Kidney (tissue), 14 donors: ENCODE results near the gene ATXN7L1. TPM values are rescaled to one million over a fixed set of nuclear protein-coding genes. Genes with fewer than 3 reads are reported as not detected.

Source experiments
- DNase-seq, 5 donors: peaks; one replicate each; pipeline ENCODE4 v3.0.0-alpha.2; 2013 to 2020
- FAIRE-seq: peaks from 2 replicates; lab custom pipeline; 2012; peaks lifted over from hg19 to GRCh38; lab: Jason Lieb, UNC
- H3K27ac ChIP-seq, 2 donors: one replicate each; pipeline ENCODE4 v1.7.0; 2013; ENCODE audit warnings: low read depth in 2 of 2, low read length in 2 of 2, inconsistent platforms in 1 of 2
- H3K27me3 ChIP-seq: one replicate; pipeline ENCODE4 v1.7.1; 2013; ENCODE audit warnings: low read length, inconsistent platforms; ENCODE audit not compliant: control insufficient read depth, insufficient read depth
- H3K36me3 ChIP-seq, 3 donors: one replicate each; pipeline versions ENCODE4 v1.7.0 to v1.7.1; 2013; ENCODE audit warnings: low read length in 3 of 3, control low read depth in 1 of 3, inconsistent platforms in 1 of 3; ENCODE audit not compliant: insufficient read depth in 3 of 3, control insufficient read depth in 2 of 3
- H3K4me1 ChIP-seq, 3 donors: one replicate each; pipeline versions ENCODE4 v1.7.0 to v1.7.1; 2013; ENCODE audit warnings: low read length in 3 of 3, inconsistent platforms in 1 of 3, low read depth in 1 of 3; ENCODE audit not compliant: control insufficient read depth in 2 of 3, insufficient read depth in 2 of 3
- H3K4me3 ChIP-seq, 3 donors: one replicate each; pipeline versions ENCODE4 v1.7.0 to v1.8.1; 2013; ENCODE audit warnings: low read length in 3 of 3, control low read depth in 1 of 3, inconsistent platforms in 1 of 3
- H3K9ac ChIP-seq, 3 donors: one replicate each; pipeline versions ENCODE4 v1.7.0 to v1.7.1; 2013; ENCODE audit warnings: low read length in 3 of 3, control low read depth in 1 of 3, inconsistent platforms in 1 of 3
- H3K9me3 ChIP-seq, 3 donors: one replicate each; pipeline versions ENCODE4 v1.7.0 to v1.7.1; 2013; ENCODE audit warnings: low read length in 3 of 3, control low read depth in 1 of 3, inconsistent platforms in 1 of 3; ENCODE audit not compliant: control insufficient read depth in 2 of 3, insufficient read depth in 1 of 3
- intact Hi-C: fragments of 100-400 bp; cut with DNase I; formaldehyde crosslinking; loops from one replicate; pipeline ENCODE4 v1.11.1; 2022
- polyA plus RNA-seq: library from polyadenylated mRNA; stranded (reverse); fragments of 350-450 nt; fragmentation: Illumina TruSeq; extraction: RNeasy Lipid Tissue Mini Kit (QIAGEN cat#74804); gene quantifications from one replicate; pipeline ENCODE4 v1.2.3, GENCODE V29; 2014; ENCODE audit warnings: low read depth, low replicate concordance; ENCODE audit not compliant: insufficient read depth
- total RNA-seq: library from RNA; stranded (reverse); fragmentation: NEBNext Ultra II Directional; extraction: Animal tissue kit (Norgen Biotek cat#: 25700); gene quantifications from one replicate; pipeline ENCODE4 v1.2.1, GENCODE V29; 2021
- TF ChIP-seq, protein P1 (sequence below): IDR thresholded peaks from 3 replicates; pipeline ENCODE4 v1.5.1; 2012; ENCODE audit warnings: mild to moderate bottlenecking, moderate library complexity, borderline replicate concordance; ENCODE audit not compliant: insufficient read depth; ENCODE audit errors: extremely low read depth
- donor health status: control.
- donor health status: control.
- donor health status: control.
- donor health status: control.
- donor health status: control.
- donor health status: DM: yes; HTN: yes; CAD: no.
- donor health status: Normal renal cell carcinoma (clear cell type).

ATXN7L1 gene
- total and polyA plus RNA-seq, 2 donors from 2014 or later: 12.5 to 18.5 TPM

DNA sequence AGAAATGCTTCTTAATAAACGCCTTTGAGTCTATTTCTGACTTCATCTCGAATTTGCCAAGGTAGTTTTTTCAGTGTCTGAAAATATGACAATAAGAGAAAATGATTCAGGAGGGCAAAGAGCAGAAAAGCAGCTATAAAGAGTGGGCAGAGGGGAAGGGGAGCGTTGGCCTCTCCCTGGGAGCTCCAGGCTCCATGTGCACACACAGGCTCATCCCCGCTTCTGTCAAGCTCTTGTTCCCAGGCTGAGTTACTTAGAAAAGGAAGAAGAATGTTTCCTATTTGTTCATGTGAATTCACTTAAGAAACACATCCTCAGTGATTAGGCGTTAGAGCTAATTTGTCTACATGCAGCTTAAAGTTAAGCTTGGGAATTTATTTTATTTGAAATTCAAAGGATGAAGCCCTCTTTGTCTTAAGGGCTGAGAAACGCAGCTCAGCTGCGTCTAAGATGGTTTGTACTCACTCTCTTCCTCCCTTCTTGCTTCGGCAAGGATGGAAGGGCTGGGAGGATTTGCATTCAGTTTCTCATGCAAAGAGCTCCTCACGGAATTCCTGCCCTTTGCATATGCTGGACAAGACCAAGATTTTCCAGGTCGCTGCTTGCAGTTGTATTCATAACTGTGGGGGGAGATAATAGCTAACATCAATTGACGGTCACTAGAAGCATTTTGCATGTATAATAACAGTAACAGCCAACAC is 29.0 kb upstream of the ATXN7L1 start:
- TF ChIP-seq, protein P1, sequence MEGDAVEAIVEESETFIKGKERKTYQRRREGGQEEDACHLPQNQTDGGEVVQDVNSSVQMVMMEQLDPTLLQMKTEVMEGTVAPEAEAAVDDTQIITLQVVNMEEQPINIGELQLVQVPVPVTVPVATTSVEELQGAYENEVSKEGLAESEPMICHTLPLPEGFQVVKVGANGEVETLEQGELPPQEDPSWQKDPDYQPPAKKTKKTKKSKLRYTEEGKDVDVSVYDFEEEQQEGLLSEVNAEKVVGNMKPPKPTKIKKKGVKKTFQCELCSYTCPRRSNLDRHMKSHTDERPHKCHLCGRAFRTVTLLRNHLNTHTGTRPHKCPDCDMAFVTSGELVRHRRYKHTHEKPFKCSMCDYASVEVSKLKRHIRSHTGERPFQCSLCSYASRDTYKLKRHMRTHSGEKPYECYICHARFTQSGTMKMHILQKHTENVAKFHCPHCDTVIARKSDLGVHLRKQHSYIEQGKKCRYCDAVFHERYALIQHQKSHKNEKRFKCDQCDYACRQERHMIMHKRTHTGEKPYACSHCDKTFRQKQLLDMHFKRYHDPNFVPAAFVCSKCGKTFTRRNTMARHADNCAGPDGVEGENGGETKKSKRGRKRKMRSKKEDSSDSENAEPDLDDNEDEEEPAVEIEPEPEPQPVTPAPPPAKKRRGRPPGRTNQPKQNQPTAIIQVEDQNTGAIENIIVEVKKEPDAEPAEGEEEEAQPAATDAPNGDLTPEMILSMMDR: no peak
- Histone ChIP-seq H3K36me3 (no peaks in the 10 kb centered on the region), H3K27ac (no peak overlapping the region), H3K9ac (no peak overlapping the region), H3K4me3 (no peak overlapping the region), H3K9me3 (no peaks in the 10 kb centered on the region), H3K27me3 (no peaks in the 10 kb centered on the region), H3K4me1 (no peaks in the 10 kb centered on the region)
- FAIRE-seq (no peak), DNase-seq (no peak)
- intact Hi-C loops: no loop called here

DNA sequence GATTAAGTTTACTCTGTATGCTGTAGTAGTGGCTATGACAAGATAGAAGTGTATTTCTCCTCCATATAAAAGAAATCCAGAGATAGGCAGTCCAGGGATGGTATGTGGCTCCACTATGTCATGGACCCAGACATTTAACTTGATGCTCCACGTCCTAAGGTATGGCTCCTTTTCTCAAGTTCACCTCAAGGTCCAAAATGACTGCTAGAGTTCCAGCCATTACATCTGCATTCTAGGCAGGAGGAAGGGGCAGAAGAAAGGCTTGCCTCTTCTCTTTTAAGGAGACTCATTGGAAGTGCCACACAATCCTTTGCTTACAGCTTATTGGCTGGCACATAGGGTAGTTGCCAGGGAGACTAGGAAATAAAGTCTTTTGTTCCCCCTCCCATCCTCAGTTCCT is 27.7 kb upstream of the ATXN7L1 start:
- Histone ChIP-seq H3K9ac (no peak overlapping the region), H3K36me3 (no peaks in the 10 kb centered on the region), H3K4me1 (no peaks in the 10 kb centered on the region), H3K9me3 (no peaks in the 10 kb centered on the region), H3K4me3 (no peak overlapping the region), H3K27me3 (no peaks in the 10 kb centered on the region), H3K27ac (no peak overlapping the region)
- DNase-seq (no peak), FAIRE-seq (no peak)
- TF ChIP-seq, protein P1: no peak
- intact Hi-C loops: no loop called here

DNA sequence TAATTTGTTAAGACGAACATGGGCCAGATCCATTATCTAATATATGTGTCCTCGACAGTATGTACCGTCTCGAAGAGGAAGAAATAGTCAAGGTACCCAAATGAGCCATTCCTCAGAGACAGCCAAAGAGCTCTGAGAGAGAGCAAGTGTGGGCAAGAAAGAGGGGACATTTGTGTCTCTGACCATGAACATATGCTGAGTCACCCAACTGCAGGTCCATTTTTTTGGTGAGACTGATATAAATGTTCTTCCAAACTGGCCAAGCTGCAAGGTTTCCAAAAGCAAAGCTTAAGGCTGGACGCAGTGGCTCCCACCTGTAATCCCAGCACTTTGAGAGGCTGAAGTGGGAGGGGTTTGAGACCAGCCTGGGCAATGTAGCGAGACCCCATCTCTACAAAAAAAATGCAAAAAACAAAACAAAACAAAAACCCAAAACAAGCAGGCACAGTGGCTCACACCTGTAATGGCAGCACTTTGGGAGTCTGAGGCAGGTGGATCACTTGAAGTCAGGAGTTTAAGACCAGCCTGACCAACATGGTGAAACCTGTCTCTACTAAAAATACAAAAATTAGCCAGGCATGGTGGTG is 26.0 kb upstream of the ATXN7L1 start:
- no peaks in the 10 kb centered on the region for H3K27me3 ChIP-seq
- FAIRE-seq (no peak), DNase-seq (no peak)
- no peaks in the 10 kb centered on the region for H3K9me3 ChIP-seq
- no peaks in the 10 kb centered on the region for H3K36me3 ChIP-seq
- TF ChIP-seq, protein P1: no peak
- H3K9ac ChIP-seq: no peak overlapping the region
- no peak overlapping the region for H3K4me3 ChIP-seq
- no peaks in the 10 kb centered on the region for H3K4me1 ChIP-seq
- intact Hi-C loops: no loop called here
- H3K27ac ChIP-seq: no peak overlapping the region
